Keratinocyte (primary cell): ENCODE results near the gene SLC2A4.

ENCODE experiments used
- EZH2 ChIP-seq: IDR thresholded peaks from one replicate; pipeline ENCODE4 v1.6.1; 2012; ENCODE audit warnings: inconsistent platforms, mild to moderate bottlenecking, low read length, moderate library complexity
- TF ChIP-seq, protein P1 (sequence below), 3 experiments: IDR thresholded peaks in 1 of 3; conservative IDR thresholded peaks in 1 of 3; optimal IDR thresholded peaks in 1 of 3; 2 replicates in 2 of 3; 3 replicates in 1 of 3; pipeline versions ENCODE3 to v1.5.1; 2011; ENCODE audit warnings: low read length in 3 of 3, mild to moderate bottlenecking in 3 of 3, moderate library complexity in 2 of 3, control low read depth in 1 of 3, inconsistent platforms in 1 of 3; ENCODE audit not compliant: insufficient read depth in 2 of 3; ENCODE audit errors: extremely low read depth in 1 of 3

DNA sequence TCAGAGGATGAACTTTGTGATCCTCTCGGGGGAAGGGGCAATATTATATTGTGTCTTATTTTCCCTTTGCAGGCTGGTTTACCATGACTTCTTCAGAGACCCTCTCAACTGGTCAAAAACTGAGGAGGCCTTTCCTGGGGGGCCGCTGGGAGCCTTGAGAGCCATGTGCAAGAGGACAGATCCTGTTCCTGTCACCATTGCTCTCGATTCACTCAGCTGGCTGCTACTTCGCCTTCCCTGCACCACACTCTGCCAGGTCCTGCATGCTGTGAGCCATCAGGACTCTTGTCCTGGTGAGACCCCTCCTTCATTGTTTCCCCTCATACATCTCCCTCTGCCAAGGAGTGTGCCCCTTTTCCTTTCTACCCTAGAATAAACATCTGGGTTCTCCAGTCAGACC, 27.0 kb upstream of the SLC2A4 start:
- TF ChIP-seq, protein P1, sequence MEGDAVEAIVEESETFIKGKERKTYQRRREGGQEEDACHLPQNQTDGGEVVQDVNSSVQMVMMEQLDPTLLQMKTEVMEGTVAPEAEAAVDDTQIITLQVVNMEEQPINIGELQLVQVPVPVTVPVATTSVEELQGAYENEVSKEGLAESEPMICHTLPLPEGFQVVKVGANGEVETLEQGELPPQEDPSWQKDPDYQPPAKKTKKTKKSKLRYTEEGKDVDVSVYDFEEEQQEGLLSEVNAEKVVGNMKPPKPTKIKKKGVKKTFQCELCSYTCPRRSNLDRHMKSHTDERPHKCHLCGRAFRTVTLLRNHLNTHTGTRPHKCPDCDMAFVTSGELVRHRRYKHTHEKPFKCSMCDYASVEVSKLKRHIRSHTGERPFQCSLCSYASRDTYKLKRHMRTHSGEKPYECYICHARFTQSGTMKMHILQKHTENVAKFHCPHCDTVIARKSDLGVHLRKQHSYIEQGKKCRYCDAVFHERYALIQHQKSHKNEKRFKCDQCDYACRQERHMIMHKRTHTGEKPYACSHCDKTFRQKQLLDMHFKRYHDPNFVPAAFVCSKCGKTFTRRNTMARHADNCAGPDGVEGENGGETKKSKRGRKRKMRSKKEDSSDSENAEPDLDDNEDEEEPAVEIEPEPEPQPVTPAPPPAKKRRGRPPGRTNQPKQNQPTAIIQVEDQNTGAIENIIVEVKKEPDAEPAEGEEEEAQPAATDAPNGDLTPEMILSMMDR (optimal IDR thresholded peaks at IDR 0.05 in 1 of 3, IDR thresholded peaks at IDR 0.05 in 1 of 3, conservative IDR thresholded peaks at IDR 0.05 in 1 of 3; ENCODE audit: extremely low read depth in 1 of 3, insufficient read depth in 2 of 3, low read length in 3 of 3), result no peak
- no peak for TF ChIP-seq EZH2
